GM10248 (cell line): ENCODE results near the gene PANK3.

Experiments
- CTCF ChIA-PET: fragments of 300-600 bp; sonication (Branson Sonifier 250); formaldehyde crosslinking; extraction: SDS; loops from one replicate; lab custom pipeline; 2021; ENCODE audit warnings: antibody characterized with exemption; lab: Yijun Ruan, JAX
- POLR2A ChIA-PET: fragments of 350-650 bp; sonication (Branson Sonifier 250); formaldehyde crosslinking; extraction: SDS; loops from one replicate; lab custom pipeline; 2020; ENCODE audit warnings: antibody characterized with exemption; lab: Yijun Ruan, JAX
- DNase-seq: peaks from one replicate; pipeline ENCODE4 v3.0.0; 2012; ENCODE audit errors: extremely low spot score
- CTCF ChIP-seq: IDR thresholded peaks from 2 replicates; pipeline ENCODE4 v1.5.1; 2012; ENCODE audit warnings: mild to moderate bottlenecking, low read depth; ENCODE audit errors: extremely low read depth, missing control alignments, control extremely low read depth

The PANK3 gene

DNA sequence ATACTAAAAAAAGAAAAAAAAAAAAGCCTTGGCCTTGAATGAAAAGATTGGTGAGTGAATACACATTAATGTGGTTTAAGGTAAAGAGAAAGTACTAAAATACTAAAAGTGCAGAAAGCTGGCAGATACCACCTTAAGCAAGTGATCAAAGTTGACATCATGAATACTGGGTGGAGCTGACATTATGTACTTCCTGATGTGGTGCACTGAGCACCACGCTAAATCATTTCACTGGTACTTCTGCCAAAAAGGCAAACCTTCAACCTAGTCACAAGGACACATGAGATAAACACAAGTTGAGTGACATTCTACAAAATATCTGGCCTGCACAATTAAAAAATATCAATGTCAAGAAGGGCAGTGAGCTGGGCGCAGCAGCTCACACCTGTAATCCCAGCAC, 33.8 kb upstream of the PANK3 start:
- ChIA-PET POLR2A (no interaction called here), CTCF (interaction anchor here (1.0 kb wide), 1 partner anchor 12 kb away, joined by 3 read pairs; no protein-coding TSS in a partner anchor)
- DNase-seq = no peak
- no peak for TF ChIP-seq CTCF

DNA sequence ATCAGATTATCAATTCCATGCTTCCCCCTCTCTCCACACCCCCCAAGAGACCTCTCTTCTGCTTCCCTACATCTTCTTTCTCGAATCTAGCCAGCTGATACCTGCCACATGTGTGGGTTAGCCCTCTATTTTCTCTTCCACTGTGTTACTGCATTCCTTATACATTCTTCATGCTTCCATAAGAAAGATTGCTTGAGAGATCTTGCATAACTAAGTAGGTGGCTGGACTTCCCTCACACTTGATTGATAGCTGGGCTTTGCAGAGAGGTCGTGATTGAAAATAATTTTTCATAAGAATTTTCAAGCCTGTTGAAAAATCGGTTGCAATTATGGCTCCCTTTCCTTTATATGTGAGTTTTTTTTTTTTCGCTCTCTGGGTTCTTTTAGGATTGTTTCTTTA, 33.0 kb upstream of the PANK3 start:
- CTCF ChIA-PET = interaction anchor here (1.0 kb wide), 1 partner anchor 13 kb away, joined by 3 read pairs; no protein-coding TSS in a partner anchor
- POLR2A ChIA-PET = no interaction called here
- no peak for DNase-seq
- TF ChIP-seq CTCF = no peak

GRCh38 chr5:168611165-168611564, 32.0 kb upstream of the PANK3 start:
- ChIA-PET CTCF (no interaction called here), POLR2A (interaction anchor here (0.6 kb wide), 1 partner anchor 781 kb away, joined by 9 read pairs; no protein-coding TSS in a partner anchor)
- no peak for DNase-seq
- TF ChIP-seq CTCF = no peak

DNA sequence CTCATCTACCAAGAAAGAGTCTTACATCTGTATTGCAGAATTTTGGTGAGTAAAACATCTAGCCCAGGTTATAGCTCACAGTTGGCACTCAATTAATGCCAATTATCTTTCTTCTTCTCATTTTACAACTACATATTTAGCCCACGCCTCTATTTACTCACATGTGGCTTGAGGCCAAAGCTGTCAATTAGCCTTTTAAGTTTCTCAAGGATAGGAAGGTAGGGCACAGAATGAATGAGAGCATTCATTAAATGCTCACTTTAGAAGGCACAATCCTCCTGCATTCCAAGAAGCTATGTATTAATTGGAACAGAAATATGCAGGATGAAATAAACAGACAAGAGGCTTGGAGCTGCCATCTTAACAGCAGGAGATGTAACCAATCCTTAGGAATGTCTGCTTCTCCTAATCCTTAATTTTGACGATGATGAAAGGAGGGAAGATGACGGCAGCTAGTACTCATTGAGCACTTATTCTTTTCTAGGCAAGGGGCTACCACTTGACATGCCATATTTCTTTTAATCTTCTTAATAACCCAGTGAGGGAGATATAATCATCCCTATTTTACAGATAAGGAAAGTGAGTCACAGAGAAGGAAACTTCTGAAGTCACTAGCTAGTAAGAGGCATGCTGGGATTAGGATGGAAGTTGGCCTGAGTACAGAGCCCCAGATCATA, 30.8 kb upstream of the PANK3 start:
- ChIA-PET POLR2A (no interaction called here), CTCF (interaction anchor here (1.4 kb wide), 1 partner anchor 28 kb away, joined by 4 read pairs; no protein-coding TSS in a partner anchor)

GRCh38 chr5:168608821-168609220, 29.7 kb upstream of the PANK3 start:
- no peak for TF ChIP-seq CTCF
- ChIA-PET POLR2A (no interaction called here), CTCF (no interaction called here)

More for the DNA sequence above, 30.8 kb upstream of the PANK3 start:
- no peak for DNase-seq
- TF ChIP-seq CTCF = no peak

GRCh38 chr5:168608386-168608785, 29.2 kb upstream of the PANK3 start:
- DNase-seq = no peak
- ChIA-PET POLR2A (no interaction called here), CTCF (no interaction called here)

More at GRCh38 chr5:168608821-168609220, 29.7 kb upstream of the PANK3 start:
- no peak for DNase-seq

More at GRCh38 chr5:168608386-168608785, 29.2 kb upstream of the PANK3 start:
- no peak for TF ChIP-seq CTCF
